ENCODE data around the gene SH3RF1. TPM values are rescaled to one million over a fixed set of nuclear protein-coding genes. Genes with fewer than 3 reads are reported as not detected.

Gene SH3RF1
- total RNA-seq, 1 experiment from 2014 or later = 11.5 TPM

- intact Hi-C loops (cut with micrococcal nuclease; ENCODE audit: unreplicated experiment) = no loop called here
- no TSS peak for BruUV-seq (replicated peaks)
- no peak for ATAC-seq
Measured at GRCh38 chr4:169309326-169309967, 38.7 kb upstream of the SH3RF1 start.

DNA sequence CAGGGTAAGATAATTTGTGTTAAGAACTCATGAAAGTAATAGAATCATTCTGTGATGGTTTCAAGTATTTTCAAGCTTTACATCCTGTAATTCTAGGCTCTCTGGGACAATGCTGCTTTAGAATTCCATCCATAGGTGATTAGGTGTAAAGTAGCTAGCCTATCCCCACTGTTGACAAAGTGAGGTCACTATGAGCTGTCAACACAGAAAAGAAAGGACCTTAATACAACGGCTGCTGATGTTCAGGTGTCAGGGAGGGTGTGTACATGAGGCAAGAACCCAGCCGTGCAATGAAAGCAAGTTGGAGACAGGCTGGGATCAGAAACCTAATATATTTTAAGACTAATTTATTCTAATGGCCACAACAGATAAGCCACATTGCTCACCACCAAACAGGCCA lies 36.8 kb upstream of the SH3RF1 start:
- no peaks in the 10 kb centered on the region for H3K36me3 ChIP-seq (ENCODE audit: control insufficient read depth, insufficient read depth, low read length)
- H3K27me3 ChIP-seq (ENCODE audit: control insufficient read depth, insufficient read depth, low read length) = no peaks in the 10 kb centered on the region
- no peak for ATAC-seq
- POLR2A ChIA-PET = no interaction called here
- no peaks in the 10 kb centered on the region for H3K9me3 ChIP-seq (ENCODE audit: control insufficient read depth, insufficient read depth, low read depth, low read length)
- no peak for TF ChIP-seq SIN3A (IDR thresholded peaks at IDR 0.05; ENCODE audit: borderline replicate concordance, insufficient read depth, low read depth, low read length)
- no peak for TF ChIP-seq POLR2AphosphoS5 (IDR thresholded peaks at IDR 0.05; ENCODE audit: low read depth, low read length)
- no peak for TF ChIP-seq TCF7L2 (IDR thresholded peaks at IDR 0.05; ENCODE audit: low read depth, low read length)
- no peak for TF ChIP-seq REST (IDR thresholded peaks at IDR 0.05; ENCODE audit: insufficient read depth in 1 of 2, low read depth in 2 of 2, low read length in 1 of 2)
- TF ChIP-seq, protein P1, sequence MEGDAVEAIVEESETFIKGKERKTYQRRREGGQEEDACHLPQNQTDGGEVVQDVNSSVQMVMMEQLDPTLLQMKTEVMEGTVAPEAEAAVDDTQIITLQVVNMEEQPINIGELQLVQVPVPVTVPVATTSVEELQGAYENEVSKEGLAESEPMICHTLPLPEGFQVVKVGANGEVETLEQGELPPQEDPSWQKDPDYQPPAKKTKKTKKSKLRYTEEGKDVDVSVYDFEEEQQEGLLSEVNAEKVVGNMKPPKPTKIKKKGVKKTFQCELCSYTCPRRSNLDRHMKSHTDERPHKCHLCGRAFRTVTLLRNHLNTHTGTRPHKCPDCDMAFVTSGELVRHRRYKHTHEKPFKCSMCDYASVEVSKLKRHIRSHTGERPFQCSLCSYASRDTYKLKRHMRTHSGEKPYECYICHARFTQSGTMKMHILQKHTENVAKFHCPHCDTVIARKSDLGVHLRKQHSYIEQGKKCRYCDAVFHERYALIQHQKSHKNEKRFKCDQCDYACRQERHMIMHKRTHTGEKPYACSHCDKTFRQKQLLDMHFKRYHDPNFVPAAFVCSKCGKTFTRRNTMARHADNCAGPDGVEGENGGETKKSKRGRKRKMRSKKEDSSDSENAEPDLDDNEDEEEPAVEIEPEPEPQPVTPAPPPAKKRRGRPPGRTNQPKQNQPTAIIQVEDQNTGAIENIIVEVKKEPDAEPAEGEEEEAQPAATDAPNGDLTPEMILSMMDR (IDR thresholded peaks at IDR 0.05) = no peak
- in situ Hi-C loops (cut with HindIII; ENCODE audit: low pct_unique_long_range_greater_than_20kb, low sequenced_read_pairs) (no loop called here), intact Hi-C loops (cut with micrococcal nuclease; ENCODE audit: unreplicated experiment) (no loop called here)
- CTCF ChIA-PET = no interaction called here
- H3K4me1 ChIP-seq (ENCODE audit: control insufficient read depth, insufficient read depth, low read length) = no peaks in the 10 kb centered on the region
- BruUV-seq (replicated peaks) = no TSS peak
- DNase-seq (ENCODE audit: low read depth, low spot score) = no peak
- H3K4me3 ChIP-seq (ENCODE audit: low read depth in 2 of 2, low read length in 2 of 2) = no peak overlapping the region
- H3K27ac ChIP-seq (ENCODE audit: low read length) = no peak overlapping the region

More at GRCh38 chr4:169309326-169309967, 38.7 kb upstream of the SH3RF1 start:
- DNase-seq (ENCODE audit: low read depth, low spot score) = no peak
- no peaks in the 10 kb centered on the region for H3K9me3 ChIP-seq (ENCODE audit: control insufficient read depth, insufficient read depth, low read depth, low read length)
- no peaks in the 10 kb centered on the region for H3K4me1 ChIP-seq (ENCODE audit: control insufficient read depth, insufficient read depth, low read length)
- no peak overlapping the region for H3K4me3 ChIP-seq (ENCODE audit: low read depth in 2 of 2, low read length in 2 of 2)
- in situ Hi-C loops (cut with HindIII; ENCODE audit: low pct_unique_long_range_greater_than_20kb, low sequenced_read_pairs) = no loop called here
- H3K36me3 ChIP-seq (ENCODE audit: control insufficient read depth, insufficient read depth, low read length) = no peaks in the 10 kb centered on the region
- no peaks in the 10 kb centered on the region for H3K27me3 ChIP-seq (ENCODE audit: control insufficient read depth, insufficient read depth, low read length)
- TF ChIP-seq SIN3A (IDR thresholded peaks at IDR 0.05; ENCODE audit: borderline replicate concordance, insufficient read depth, low read depth, low read length) = no peak
- TF ChIP-seq, protein P1 (IDR thresholded peaks at IDR 0.05) = no peak
- no peak for TF ChIP-seq TCF7L2 (IDR thresholded peaks at IDR 0.05; ENCODE audit: low read depth, low read length)
- no peak for TF ChIP-seq POLR2AphosphoS5 (IDR thresholded peaks at IDR 0.05; ENCODE audit: low read depth, low read length)
- TF ChIP-seq REST (IDR thresholded peaks at IDR 0.05; ENCODE audit: insufficient read depth in 1 of 2, low read depth in 2 of 2, low read length in 1 of 2) = no peak
- POLR2A ChIA-PET = no interaction called here
- CTCF ChIA-PET = interaction anchor here (0.7 kb wide), 1 partner anchor 419 kb away, joined by 4 read pairs; no protein-coding TSS in a partner anchor
- H3K27ac ChIP-seq (ENCODE audit: low read length) = no peak overlapping the region
